Measurements from ENCODE around the gene MAP2. TPM values are rescaled to one million over a fixed set of nuclear protein-coding genes. Genes with fewer than 3 reads are reported as not detected.
"Not testable (repeated sequence)": the region's sequence is repeated elsewhere in the genome, so short reads cannot be mapped to it uniquely, and the experiment has no call there.

The MAP2 gene
- total RNA-seq, 1 donor from 2014 or later, result 15.5 TPM

DNA sequence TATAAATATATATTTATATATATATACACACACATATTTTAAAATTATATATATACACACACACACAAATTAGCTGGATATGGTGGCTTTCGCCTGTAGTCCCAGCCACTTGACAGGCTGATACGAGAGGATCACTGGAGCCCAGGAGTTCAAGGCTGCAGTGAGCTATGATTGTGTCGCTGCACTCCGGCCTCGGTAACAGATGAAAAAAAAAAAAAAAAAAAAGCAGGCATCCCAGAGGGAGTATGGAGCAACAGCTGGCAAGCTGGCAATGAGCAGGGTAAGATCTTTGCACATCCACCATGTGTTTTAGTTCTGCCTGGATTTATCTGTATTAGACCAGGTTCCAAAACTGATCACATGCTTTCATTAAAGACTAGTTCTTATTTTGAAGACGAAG, 170.1 kb downstream of the MAP2 start:
- TF ChIP-seq POLR2A (IDR thresholded peaks at IDR 0.05), result no peak
- no peak for TF ChIP-seq POLR2AphosphoS5 (IDR thresholded peaks at IDR 0.05; ENCODE audit: insufficient read depth in 1 of 2, low read depth in 1 of 2)
- TF ChIP-seq, protein P1, sequence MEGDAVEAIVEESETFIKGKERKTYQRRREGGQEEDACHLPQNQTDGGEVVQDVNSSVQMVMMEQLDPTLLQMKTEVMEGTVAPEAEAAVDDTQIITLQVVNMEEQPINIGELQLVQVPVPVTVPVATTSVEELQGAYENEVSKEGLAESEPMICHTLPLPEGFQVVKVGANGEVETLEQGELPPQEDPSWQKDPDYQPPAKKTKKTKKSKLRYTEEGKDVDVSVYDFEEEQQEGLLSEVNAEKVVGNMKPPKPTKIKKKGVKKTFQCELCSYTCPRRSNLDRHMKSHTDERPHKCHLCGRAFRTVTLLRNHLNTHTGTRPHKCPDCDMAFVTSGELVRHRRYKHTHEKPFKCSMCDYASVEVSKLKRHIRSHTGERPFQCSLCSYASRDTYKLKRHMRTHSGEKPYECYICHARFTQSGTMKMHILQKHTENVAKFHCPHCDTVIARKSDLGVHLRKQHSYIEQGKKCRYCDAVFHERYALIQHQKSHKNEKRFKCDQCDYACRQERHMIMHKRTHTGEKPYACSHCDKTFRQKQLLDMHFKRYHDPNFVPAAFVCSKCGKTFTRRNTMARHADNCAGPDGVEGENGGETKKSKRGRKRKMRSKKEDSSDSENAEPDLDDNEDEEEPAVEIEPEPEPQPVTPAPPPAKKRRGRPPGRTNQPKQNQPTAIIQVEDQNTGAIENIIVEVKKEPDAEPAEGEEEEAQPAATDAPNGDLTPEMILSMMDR (IDR thresholded peaks at IDR 0.05), result no peak
- no peak for DNase-seq (ENCODE audit: extremely low spot score in 2 of 2)
- H3K4me1 ChIP-seq, result no peaks in the 10 kb centered on the region
- H3K27ac ChIP-seq, result no peak overlapping the region
- no peak overlapping the region for H3K4me3 ChIP-seq
- intact Hi-C loops (cut with DNase I), result no loop called here
- no peaks in the 10 kb centered on the region for H3K9me3 ChIP-seq
- H3K27me3 ChIP-seq, result no peaks in the 10 kb centered on the region
- no peaks in the 10 kb centered on the region for H3K36me3 ChIP-seq

DNA sequence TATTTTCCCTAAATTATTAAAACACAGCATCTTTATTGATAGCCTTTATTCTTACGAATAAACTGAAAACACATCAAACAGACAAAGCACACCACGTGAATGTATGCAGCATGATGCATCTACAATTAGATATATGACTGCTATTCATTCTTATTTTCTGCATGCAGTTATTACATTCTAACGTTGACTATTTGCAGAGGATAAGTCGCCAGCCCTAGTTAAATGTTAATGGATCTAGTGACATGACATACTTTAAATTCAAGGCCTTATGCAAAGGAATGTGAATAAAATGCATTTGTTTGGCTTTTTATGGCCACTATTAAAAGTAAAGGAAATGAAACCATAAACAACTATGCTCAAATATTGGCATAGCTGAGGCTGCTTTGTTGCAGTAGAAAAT, 172.4 kb downstream of the MAP2 start:
- Histone ChIP-seq H3K9me3 (no peaks in the 10 kb centered on the region), H3K27ac (no peak overlapping the region), H3K4me3 (no peak overlapping the region), H3K36me3 (no peaks in the 10 kb centered on the region), H3K27me3 (no peaks in the 10 kb centered on the region), H3K4me1 (no peaks in the 10 kb centered on the region)
- DNase-seq (ENCODE audit: extremely low spot score in 2 of 2), result no peak
- TF ChIP-seq POLR2A (IDR thresholded peaks at IDR 0.05), result no peak
- intact Hi-C loops (cut with DNase I), result no loop called here

DNA sequence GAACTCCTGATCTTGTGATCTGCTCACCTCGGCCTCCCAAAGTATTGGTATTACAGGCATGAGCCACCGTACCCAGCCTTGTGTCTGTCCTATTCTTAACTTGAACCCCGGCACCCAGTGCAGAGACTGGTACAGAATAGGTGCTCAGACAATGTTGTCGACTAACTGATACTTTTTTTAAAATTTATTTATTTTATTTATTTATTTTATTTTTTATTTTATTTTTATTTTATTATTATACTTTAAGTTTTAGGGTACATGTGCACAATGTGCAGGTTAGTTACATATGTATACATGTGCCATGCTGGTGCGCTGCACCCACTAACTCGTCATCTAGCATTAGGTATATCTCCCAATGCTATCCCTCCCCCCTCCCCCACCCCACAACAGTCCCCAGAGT, 174.4 kb downstream of the MAP2 start:
- DNase-seq (ENCODE audit: extremely low spot score in 2 of 2); H3K27me3 ChIP-seq; H3K9me3 ChIP-seq; H3K27ac ChIP-seq; H3K4me3 ChIP-seq; H3K36me3 ChIP-seq; H3K4me1 ChIP-seq; intact Hi-C loops (cut with DNase I): not testable (repeated sequence)

DNA sequence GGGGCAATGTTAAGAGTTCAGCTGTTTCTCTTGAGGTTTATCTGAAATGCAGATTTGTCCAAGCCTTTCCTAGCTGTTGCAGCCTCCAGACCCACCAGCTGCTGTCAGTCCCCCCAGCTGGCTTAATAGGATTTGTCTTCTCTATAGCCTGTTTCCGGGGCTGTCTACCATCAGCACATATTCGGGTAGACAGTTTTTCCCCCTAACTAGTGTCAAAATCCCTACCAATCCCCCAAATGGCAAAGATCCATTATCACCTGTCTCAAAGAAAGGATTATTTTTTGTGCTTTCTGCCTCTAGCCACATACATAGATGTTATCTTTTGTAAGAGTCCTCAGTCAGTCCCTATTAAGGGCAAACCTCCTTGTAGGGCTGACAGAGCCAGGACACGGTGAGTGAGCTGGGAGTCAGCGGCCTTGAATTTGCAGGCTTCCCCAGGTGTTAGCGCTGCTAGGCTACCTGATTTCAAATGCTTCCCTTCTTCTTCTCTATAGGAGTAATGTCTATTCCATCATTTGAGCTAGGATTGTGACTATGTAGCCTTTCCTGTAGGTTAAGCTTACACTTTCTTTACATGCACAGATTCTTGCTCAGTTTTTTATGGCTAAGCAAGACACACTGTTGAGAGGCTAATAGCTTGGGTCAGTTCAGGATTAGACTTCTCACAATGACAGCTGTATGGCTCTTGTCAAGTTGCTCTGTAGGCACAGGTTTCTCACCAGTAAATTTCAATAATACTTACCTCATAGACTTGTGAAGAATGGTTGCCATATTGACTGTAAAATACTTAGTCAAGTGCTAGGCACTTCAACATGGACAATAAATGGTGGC, 176.7 kb downstream of the MAP2 start:
- no peaks in the 10 kb centered on the region for H3K4me1 ChIP-seq
- TF ChIP-seq POLR2A (IDR thresholded peaks at IDR 0.05) (no peak), POLR2AphosphoS5 (IDR thresholded peaks at IDR 0.05; ENCODE audit: insufficient read depth in 1 of 2, low read depth in 1 of 2) (no peak)
- TF ChIP-seq, protein P1 (IDR thresholded peaks at IDR 0.05), result no peak
- intact Hi-C loops (cut with DNase I), result no loop called here
- H3K27ac ChIP-seq, result no peak overlapping the region
- no peak for DNase-seq (ENCODE audit: extremely low spot score in 2 of 2)
- H3K36me3 ChIP-seq, result no peaks in the 10 kb centered on the region
- no peaks in the 10 kb centered on the region for H3K9me3 ChIP-seq
- H3K27me3 ChIP-seq, result no peaks in the 10 kb centered on the region
- H3K4me3 ChIP-seq, result no peak overlapping the region

DNA sequence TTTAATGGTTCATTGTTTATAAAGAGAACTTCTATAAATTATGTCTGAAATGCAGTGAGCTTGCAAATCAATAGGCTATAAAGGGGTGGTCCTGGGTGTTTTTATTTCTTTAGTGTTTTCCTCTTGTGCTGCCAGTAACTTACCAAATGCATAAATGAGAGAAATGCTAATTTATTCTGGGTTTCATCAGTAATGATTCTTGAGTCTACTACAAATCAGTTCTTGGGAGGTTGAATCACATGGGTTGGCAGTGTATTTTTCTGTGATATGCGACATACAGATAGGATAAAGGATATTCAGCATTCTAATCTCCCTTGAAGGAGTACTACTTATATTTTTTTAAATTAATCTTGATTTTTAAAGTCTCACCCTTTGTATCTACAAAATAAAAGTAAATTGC, 177.7 kb downstream of the MAP2 start:
- Histone ChIP-seq H3K27ac (no peak overlapping the region), H3K27me3 (no peaks in the 10 kb centered on the region), H3K9me3 (no peaks in the 10 kb centered on the region), H3K36me3 (no peaks in the 10 kb centered on the region), H3K4me1 (no peaks in the 10 kb centered on the region), H3K4me3 (no peak overlapping the region)
- intact Hi-C loops (cut with DNase I), result no loop called here
- TF ChIP-seq POLR2A (IDR thresholded peaks at IDR 0.05) (no peak), POLR2AphosphoS5 (IDR thresholded peaks at IDR 0.05; ENCODE audit: insufficient read depth in 1 of 2, low read depth in 1 of 2) (no peak)
- TF ChIP-seq, protein P1 (IDR thresholded peaks at IDR 0.05), result no peak
- DNase-seq (ENCODE audit: extremely low spot score in 2 of 2), result no peak

DNA sequence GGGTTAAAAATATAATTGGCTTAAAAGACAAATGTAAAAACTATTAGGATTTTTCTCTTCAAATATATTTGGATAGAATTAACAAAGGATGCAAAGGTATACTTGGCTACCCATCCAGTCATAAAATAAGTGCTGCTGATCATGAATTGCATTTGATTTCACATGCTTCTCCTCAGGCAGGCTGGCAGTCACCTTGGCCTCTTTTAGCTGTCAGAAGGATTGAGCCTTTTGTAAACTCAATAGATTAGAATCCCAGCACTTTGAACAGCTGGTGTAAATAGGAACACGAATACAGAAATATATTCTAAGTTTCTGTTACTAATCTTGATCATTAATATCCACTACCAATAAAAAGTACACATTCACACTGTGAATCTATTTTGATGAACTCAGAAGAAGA, 178.4 kb downstream of the MAP2 start:
- Histone ChIP-seq H3K4me1 (no peaks in the 10 kb centered on the region), H3K4me3 (no peak overlapping the region), H3K36me3 (no peaks in the 10 kb centered on the region), H3K9me3 (no peaks in the 10 kb centered on the region), H3K27ac (no peak overlapping the region), H3K27me3 (no peaks in the 10 kb centered on the region)
- no peak for DNase-seq (ENCODE audit: extremely low spot score in 2 of 2)
- TF ChIP-seq POLR2AphosphoS5 (IDR thresholded peaks at IDR 0.05; ENCODE audit: insufficient read depth in 1 of 2, low read depth in 1 of 2), result no peak
- TF ChIP-seq, protein P1 (IDR thresholded peaks at IDR 0.05), result no peak
- no peak for TF ChIP-seq POLR2A (IDR thresholded peaks at IDR 0.05)
- intact Hi-C loops (cut with DNase I), result no loop called here
